ENCODE data around the gene NPNT. TPM values are rescaled to one million over a fixed set of nuclear protein-coding genes. Genes with fewer than 3 reads are reported as not detected.
A peak's percentile ranks its signal among the peaks of the same experiment; 100 is the strongest.

Gene NPNT
- total and polyA plus RNA-seq, 4 donors = 47.1 to 354 (median 111) TPM

DNA sequence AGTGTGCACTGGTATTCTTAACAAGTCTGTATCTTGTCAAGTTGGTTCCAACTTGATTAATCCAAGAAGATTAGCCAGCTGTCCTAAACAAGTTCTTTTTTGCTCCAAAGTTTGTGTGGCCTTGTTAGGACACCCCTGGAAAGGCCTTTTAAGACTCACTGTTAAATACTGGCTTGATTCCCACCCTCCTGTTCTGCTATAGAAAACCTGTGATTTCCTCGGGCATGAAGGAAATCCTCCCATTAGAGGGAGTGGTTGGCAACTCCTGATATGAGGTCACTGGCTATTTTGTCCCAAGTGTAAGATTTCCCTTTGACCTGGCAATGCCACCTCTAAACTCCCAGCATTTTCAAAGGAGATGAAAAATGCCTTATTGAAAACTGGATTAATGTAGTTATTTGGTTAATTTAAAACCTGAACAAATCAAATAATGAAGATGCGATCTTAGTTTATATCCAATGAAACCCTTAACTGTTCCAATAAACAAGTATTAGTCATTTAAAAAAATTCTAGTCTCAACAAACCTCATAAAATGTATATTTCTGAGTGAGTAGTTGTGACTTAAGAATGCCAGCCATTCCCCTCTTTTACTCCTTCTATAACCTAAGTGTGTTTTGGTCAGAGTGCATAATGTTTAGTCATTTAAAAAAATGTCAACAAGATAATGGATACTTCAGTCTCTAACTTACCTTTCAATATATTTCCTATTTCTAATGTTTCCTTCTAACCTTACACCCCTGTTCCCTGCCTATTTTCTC lies 94.4 kb downstream of the NPNT start:
- Histone ChIP-seq H3K9me3 (ENCODE audit: control insufficient read depth, low read length) (no peaks in the 10 kb centered on the region), H3K36me3 (ENCODE audit: control insufficient read depth in 1 of 2, insufficient read depth in 2 of 2, low read length in 1 of 2) (no peaks in the 10 kb centered on the region), H3K4me1 (ENCODE audit: control insufficient read depth in 1 of 2, insufficient read depth in 2 of 2, low read length in 2 of 2) (peaks cover 4 to 8% of the 10 kb centered on the region in 2 donors), H3K27me3 (ENCODE audit: control insufficient read depth in 1 of 2, insufficient read depth in 2 of 2, low read length in 1 of 2) (no peaks in the 10 kb centered on the region), H3K27ac (ENCODE audit: low read depth in 1 of 2, low read length in 2 of 2) (peak overlapping the region in 1 of 2 donors; percentile 19), H3K4me3 (ENCODE audit: low read length in 2 of 2) (no peak overlapping the region)
- no peak for DNase-seq
- peak; percentile 56 for ATAC-seq (ENCODE audit: low FRiP score)
- intact Hi-C loops (cut with DNase I) = loop anchor here in 1 of 2 donors (5.0 kb wide), 1 partner anchor 48 kb away; no protein-coding TSS in a partner anchor
- 48 to 51% methylated on average over 2 of the region's 2 CpGs for WGBS, 2 donors

DNA sequence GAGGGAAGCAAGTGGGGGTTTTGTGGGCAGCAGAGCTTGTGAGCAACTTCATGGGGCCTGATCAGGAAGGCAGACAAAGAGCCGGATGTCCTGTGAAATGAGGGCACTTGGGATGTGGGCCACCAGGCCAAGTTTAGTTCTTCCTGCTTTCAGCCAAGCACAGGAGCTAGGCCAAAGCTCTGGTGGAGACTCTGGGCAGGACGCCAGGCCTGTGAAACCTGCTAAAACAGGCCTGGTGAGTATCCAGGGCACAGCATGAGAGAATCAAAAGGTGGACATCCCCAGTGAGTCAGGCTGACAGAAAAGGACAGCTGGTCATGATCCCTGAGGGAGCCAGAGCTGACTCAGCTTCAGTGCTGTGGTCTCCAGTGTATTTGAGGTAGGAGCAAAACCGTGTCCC lies 95.7 kb downstream of the NPNT start:
- H3K27ac ChIP-seq (ENCODE audit: low read depth in 1 of 2, low read length in 2 of 2) = peak overlapping the region in 1 of 2 donors; percentile 5
- DNase-seq (peak; percentile 88 to 91), ATAC-seq (ENCODE audit: low FRiP score) (peak; percentile 77)
- no peaks in the 10 kb centered on the region for H3K9me3 ChIP-seq (ENCODE audit: control insufficient read depth, low read length)
- no peak overlapping the region for H3K4me3 ChIP-seq (ENCODE audit: low read length in 2 of 2)
- H3K36me3 ChIP-seq (ENCODE audit: control insufficient read depth in 1 of 2, insufficient read depth in 2 of 2, low read length in 1 of 2) = no peaks in the 10 kb centered on the region
- intact Hi-C loops (cut with DNase I) = loop anchor here in 1 of 2 donors (5.0 kb wide), 1 partner anchor 46 kb away; no protein-coding TSS in a partner anchor
- no peaks in the 10 kb centered on the region for H3K27me3 ChIP-seq (ENCODE audit: control insufficient read depth in 1 of 2, insufficient read depth in 2 of 2, low read length in 1 of 2)
- H3K4me1 ChIP-seq (ENCODE audit: control insufficient read depth in 1 of 2, insufficient read depth in 2 of 2, low read length in 2 of 2) = peaks cover 4 to 8% of the 10 kb centered on the region in 2 donors
- 8 to 12% methylated on average over 3 of the region's 3 CpGs for WGBS, 2 donors

DNA sequence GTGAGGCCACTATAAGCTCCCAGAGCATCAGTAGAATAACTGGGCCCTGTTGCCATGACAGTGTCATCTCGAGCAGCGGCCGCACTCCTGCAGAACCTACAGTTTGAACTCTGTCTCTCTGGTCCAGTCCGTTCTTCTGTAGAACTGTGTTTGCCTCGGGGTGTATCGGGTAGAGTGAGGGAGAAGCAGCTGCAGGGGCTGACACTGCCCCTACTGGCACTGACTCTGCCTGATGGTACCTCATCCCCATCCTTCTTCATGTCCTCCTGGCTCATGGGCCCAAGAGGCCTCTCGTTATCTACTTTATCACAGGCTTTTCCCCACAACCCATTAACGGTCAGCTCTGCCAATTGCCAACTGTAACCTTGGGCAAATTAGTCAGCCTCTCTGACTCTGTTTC lies 96.5 kb downstream of the NPNT start:
- Histone ChIP-seq H3K4me1 (ENCODE audit: control insufficient read depth in 1 of 2, insufficient read depth in 2 of 2, low read length in 2 of 2) (peaks cover 4 to 8% of the 10 kb centered on the region in 2 donors), H3K36me3 (ENCODE audit: control insufficient read depth in 1 of 2, insufficient read depth in 2 of 2, low read length in 1 of 2) (no peaks in the 10 kb centered on the region), H3K9me3 (ENCODE audit: control insufficient read depth, low read length) (no peaks in the 10 kb centered on the region), H3K27me3 (ENCODE audit: control insufficient read depth in 1 of 2, insufficient read depth in 2 of 2, low read length in 1 of 2) (no peaks in the 10 kb centered on the region), H3K4me3 (ENCODE audit: low read length in 2 of 2) (no peak overlapping the region), H3K27ac (ENCODE audit: low read depth in 1 of 2, low read length in 2 of 2) (peak overlapping the region in 1 of 2 donors; percentile 17)
- no peak for ATAC-seq (ENCODE audit: low FRiP score)
- intact Hi-C loops (cut with DNase I) = loop anchor here in 1 of 2 donors (5.0 kb wide), 1 partner anchor 46 kb away; no protein-coding TSS in a partner anchor
- DNase-seq = no peak
- WGBS, 2 donors = 95% methylated on average over 8 of the region's 8 CpGs

DNA sequence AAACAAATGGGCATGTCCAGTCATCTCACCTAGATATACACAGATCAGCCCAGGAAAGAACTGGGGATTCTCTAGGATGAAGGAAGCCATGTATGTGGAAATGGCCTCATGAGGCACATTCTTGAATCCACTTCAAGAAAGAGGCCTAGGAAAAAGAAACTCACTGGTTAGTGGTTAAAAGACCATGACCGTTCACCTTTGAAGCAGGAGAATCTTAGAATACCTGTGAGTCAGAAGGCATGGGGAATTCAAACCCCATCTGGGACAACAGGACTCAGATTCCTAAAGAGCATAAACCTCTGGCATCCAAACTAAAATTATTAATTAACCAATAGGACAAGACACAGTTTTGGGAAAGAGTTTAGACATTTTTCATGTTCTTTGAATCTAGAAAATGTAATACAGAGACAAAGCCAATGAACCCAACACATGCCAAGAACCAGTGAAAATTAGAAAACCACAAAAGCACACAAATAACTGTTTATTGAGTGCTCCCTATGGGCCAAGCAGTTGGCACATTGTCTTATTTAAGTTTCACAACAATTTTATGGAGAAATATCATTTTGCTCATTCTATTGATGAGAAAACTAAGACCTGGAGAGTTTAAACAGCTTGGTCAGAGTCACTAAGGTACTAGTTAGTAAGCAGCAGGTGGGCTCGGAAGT lies 97.5 kb downstream of the NPNT start:
- Histone ChIP-seq H3K27me3 (ENCODE audit: control insufficient read depth in 1 of 2, insufficient read depth in 2 of 2, low read length in 1 of 2) (no peaks in the 10 kb centered on the region), H3K4me3 (ENCODE audit: low read length in 2 of 2) (no peak overlapping the region), H3K4me1 (ENCODE audit: control insufficient read depth in 1 of 2, insufficient read depth in 2 of 2, low read length in 2 of 2) (peaks cover 4 to 8% of the 10 kb centered on the region in 2 donors), H3K9me3 (ENCODE audit: control insufficient read depth, low read length) (no peaks in the 10 kb centered on the region), H3K36me3 (ENCODE audit: control insufficient read depth in 1 of 2, insufficient read depth in 2 of 2, low read length in 1 of 2) (no peaks in the 10 kb centered on the region), H3K27ac (ENCODE audit: low read depth in 1 of 2, low read length in 2 of 2) (no peak overlapping the region)
- DNase-seq = no peak
- intact Hi-C loops (cut with DNase I) = loop anchor here in 1 of 2 donors (5.0 kb wide), 1 partner anchor 45 kb away; no protein-coding TSS in a partner anchor
- WGBS, 2 donors = 95 to 100% methylated on average over 2 of the region's 2 CpGs
- no peak for ATAC-seq (ENCODE audit: low FRiP score)

DNA sequence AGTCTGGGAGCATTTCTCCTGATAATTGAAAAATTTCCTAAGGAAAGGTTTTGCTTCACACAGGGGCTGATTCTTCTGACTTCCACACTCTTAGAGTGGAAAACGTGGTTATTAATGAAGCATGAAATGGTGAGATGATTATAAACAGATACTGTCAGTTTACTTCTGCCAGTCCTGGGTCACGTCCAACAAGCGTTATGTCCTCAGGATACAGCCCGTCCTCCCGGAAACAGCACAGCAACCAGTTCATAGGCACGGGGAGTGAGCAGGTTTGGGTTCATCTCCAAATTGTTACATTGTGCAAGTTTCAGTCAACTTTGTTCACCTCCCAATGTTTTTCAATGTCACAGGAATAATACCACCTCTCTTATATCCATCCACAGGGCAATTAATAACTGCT lies 98.8 kb downstream of the NPNT start:
- no peak overlapping the region for H3K4me3 ChIP-seq (ENCODE audit: low read length in 2 of 2)
- WGBS, 2 donors = 43 to 49% methylated on average over 6 of the region's 6 CpGs
- H3K27ac ChIP-seq (ENCODE audit: low read depth in 1 of 2, low read length in 2 of 2) = no peak overlapping the region
- peaks cover 4 to 8% of the 10 kb centered on the region in 2 donors for H3K4me1 ChIP-seq (ENCODE audit: control insufficient read depth in 1 of 2, insufficient read depth in 2 of 2, low read length in 2 of 2)
- no peak for DNase-seq
- ATAC-seq (ENCODE audit: low FRiP score) = no peak
- H3K9me3 ChIP-seq (ENCODE audit: control insufficient read depth, low read length) = no peaks in the 10 kb centered on the region
- H3K36me3 ChIP-seq (ENCODE audit: control insufficient read depth in 1 of 2, insufficient read depth in 2 of 2, low read length in 1 of 2) = no peaks in the 10 kb centered on the region
- intact Hi-C loops (cut with DNase I) = loop anchor here in 1 of 2 donors (5.0 kb wide), 1 partner anchor 43 kb away; no protein-coding TSS in a partner anchor
- no peaks in the 10 kb centered on the region for H3K27me3 ChIP-seq (ENCODE audit: control insufficient read depth in 1 of 2, insufficient read depth in 2 of 2, low read length in 1 of 2)

DNA sequence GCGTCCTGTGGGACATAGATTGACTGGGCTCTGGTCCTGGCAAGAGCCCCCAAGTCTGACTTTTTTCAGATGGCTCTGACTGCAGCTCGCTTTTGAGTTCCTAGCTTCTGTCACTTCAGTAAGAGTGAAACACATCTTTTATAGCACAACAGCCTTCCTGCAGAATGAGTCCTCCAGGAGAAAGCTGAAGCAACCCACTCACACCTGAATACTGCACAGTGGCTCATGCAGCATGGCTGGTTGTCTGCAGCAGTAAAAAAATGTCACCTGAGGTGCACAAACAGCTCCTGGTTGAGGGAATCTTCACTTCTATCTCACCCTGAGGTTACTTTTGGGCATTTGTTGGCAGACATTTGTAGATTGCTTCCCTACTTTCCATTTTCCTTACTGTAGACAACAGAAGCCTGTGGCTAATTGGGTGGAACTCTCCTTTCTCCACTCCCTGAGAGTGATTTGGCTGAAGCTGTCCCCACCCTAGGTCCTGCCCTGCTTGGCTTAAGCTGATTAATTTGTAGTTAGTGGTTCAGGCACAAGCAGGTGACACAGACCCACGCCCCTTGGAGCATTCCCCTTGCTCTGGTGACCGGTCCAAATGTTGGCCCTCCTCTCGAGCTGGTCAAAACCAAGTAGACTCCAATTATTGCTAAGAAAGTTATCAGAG lies 99.7 kb downstream of the NPNT start:
- no peak for ATAC-seq (ENCODE audit: low FRiP score)
- Histone ChIP-seq H3K4me3 (ENCODE audit: low read length in 2 of 2) (no peak overlapping the region), H3K36me3 (ENCODE audit: control insufficient read depth in 1 of 2, insufficient read depth in 2 of 2, low read length in 1 of 2) (no peaks in the 10 kb centered on the region), H3K27ac (ENCODE audit: low read depth in 1 of 2, low read length in 2 of 2) (no peak overlapping the region), H3K4me1 (ENCODE audit: control insufficient read depth in 1 of 2, insufficient read depth in 2 of 2, low read length in 2 of 2) (peaks cover 4 to 6% of the 10 kb centered on the region in 2 donors), H3K9me3 (ENCODE audit: control insufficient read depth, low read length) (no peaks in the 10 kb centered on the region), H3K27me3 (ENCODE audit: control insufficient read depth in 1 of 2, insufficient read depth in 2 of 2, low read length in 1 of 2) (no peaks in the 10 kb centered on the region)
- DNase-seq = no peak
- WGBS, 2 donors = 69 to 86% methylated on average over 5 of the region's 5 CpGs
- intact Hi-C loops (cut with DNase I) = loop anchor here in 1 of 2 donors (5.0 kb wide), 1 partner anchor 42 kb away; no protein-coding TSS in a partner anchor

DNA sequence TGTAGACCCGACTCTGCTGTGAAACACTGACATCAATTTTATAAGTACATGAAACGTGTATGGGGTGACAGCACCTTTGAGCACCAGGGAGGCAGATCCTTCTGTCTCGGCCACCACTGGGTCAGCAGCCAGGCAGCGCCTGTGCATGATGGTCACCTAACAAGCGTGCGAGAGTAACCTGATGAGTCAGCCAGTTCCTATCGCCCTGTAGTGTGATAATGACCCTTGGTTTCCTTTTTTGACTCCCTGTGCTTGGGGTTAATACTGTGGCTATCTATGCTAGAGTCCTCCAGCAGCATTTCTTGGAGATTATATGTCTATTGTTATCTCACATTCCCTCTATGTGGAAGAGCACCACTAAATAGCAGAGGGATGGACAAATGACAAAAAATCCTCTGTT lies 101.6 kb downstream of the NPNT start:
- no peak for ATAC-seq (ENCODE audit: low FRiP score)
- H3K9me3 ChIP-seq (ENCODE audit: control insufficient read depth, low read length) = no peaks in the 10 kb centered on the region
- H3K36me3 ChIP-seq (ENCODE audit: control insufficient read depth in 1 of 2, insufficient read depth in 2 of 2, low read length in 1 of 2) = no peaks in the 10 kb centered on the region
- WGBS, 2 donors = 78 to 81% methylated on average over 7 of the region's 7 CpGs
- H3K27me3 ChIP-seq (ENCODE audit: control insufficient read depth in 1 of 2, insufficient read depth in 2 of 2, low read length in 1 of 2) = no peaks in the 10 kb centered on the region
- no peaks in the 10 kb centered on the region for H3K4me1 ChIP-seq (ENCODE audit: control insufficient read depth in 1 of 2, insufficient read depth in 2 of 2, low read length in 2 of 2)
- no peak overlapping the region for H3K27ac ChIP-seq (ENCODE audit: low read depth in 1 of 2, low read length in 2 of 2)
- no peak overlapping the region for H3K4me3 ChIP-seq (ENCODE audit: low read length in 2 of 2)
- intact Hi-C loops (cut with DNase I) = no loop called here
- no peak for DNase-seq

DNA sequence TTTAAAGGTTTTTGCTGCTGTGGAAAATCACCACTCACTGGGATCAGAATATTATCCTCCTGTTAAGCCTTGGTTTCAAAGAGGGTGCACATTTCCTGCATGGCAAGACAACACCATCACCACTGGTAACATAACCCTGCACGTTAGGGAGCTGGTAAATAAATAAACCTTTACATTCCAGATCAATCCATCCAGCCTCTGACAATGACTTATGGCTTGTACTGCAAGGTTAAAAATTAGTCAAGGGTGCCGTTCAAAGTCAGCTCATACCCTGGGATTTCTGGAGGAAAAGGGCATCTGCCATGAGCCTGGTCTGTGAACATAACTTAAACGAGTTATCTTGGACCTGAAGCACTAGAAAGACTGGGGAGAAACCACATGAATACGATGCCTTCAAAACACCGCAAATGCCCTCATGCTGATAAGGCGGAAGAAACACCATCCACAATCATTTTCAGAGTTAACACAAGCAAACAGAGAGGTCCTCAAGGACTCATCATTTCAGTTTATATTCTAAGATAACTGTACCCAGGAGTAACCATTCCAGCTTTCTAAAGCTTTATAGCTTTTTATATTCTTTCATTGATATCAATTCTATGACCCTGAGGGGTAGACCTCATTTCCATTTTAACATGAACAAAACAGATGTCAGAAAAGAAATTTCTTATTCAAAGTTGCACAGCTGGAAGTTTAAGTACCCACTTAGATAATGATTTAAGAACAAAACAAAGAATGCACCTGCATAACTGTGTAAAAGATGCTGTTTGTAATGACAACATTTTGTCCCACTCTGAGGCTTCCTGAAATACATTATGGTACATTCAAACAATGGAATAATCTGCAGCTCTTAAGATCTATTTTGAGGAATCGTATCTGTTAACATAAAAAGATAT lies 103.1 kb downstream of the NPNT start:
- intact Hi-C loops (cut with DNase I) = no loop called here

More for the DNA sequence above, 103.1 kb downstream of the NPNT start:
- Histone ChIP-seq H3K27ac (ENCODE audit: low read depth in 1 of 2, low read length in 2 of 2) (no peak overlapping the region), H3K9me3 (ENCODE audit: control insufficient read depth, low read length) (no peaks in the 10 kb centered on the region), H3K4me3 (ENCODE audit: low read length in 2 of 2) (no peak overlapping the region), H3K4me1 (ENCODE audit: control insufficient read depth in 1 of 2, insufficient read depth in 2 of 2, low read length in 2 of 2) (no peaks in the 10 kb centered on the region), H3K36me3 (ENCODE audit: control insufficient read depth in 1 of 2, insufficient read depth in 2 of 2, low read length in 1 of 2) (no peaks in the 10 kb centered on the region), H3K27me3 (ENCODE audit: control insufficient read depth in 1 of 2, insufficient read depth in 2 of 2, low read length in 1 of 2) (no peaks in the 10 kb centered on the region)
- ATAC-seq (ENCODE audit: low FRiP score) (no peak), DNase-seq (no peak)
- WGBS, 2 donors = 46 to 54% methylated on average over 7 of the region's 7 CpGs
